GM19351 (cell line): Measurements from ENCODE around the gene PCNX3.

ENCODE experiments used
- ATAC-seq: cut with Tn5 transposase; IDR thresholded peaks from one replicate; pipeline ENCODE4 v1.9.1; 2021; ENCODE audit warnings: mild to moderate bottlenecking, moderate library complexity; ENCODE audit not compliant: unreplicated experiment

PCNX3 gene

DNA sequence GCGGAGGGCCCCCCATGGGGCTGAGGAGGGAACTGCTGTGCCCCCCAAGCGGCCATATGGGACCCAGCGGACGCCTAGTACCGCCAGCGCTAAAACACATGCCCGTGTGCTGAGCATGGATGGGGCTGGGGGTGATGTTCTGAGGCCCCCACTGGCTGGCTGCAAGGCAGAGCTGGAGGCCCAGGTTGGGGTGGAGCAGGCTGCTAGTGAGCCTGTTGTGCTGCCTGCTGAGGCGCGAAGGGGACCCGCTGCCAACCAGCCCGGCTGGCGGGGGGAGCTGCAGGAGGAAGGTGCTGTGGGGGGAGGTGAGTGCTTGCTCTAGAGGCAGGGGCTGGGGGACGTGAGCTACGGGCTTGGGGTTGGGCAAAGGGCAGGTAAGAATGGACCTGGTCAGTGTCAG lies 3.2 kb downstream of the PCNX3 start:
- ATAC-seq = no peak

GRCh38 chr11:65619281-65619928 lies 3.8 kb downstream of the PCNX3 start:
- no peak for ATAC-seq

DNA sequence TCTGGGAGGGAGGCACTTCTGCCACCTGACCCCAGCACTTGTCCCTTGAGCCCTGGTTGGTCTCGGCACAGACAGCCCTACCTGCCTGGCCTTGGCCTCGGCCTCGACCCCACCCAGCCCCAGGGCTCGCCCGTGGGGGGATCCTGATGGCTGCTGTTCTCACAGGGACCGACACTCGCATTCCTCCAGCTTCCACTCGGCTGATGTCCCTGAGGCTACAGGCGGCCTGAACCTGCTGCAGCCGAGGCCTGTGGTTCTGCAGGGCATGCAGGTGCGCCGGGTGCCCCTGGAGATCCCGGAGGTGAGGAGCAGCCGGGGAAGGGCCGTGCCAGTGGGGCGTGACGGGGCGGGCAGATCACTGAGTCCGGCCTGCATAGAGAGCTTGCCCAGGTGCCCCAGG lies 5.1 kb downstream of the PCNX3 start:
- no peak for ATAC-seq

- no peak for ATAC-seq
These were observed 5.9 kb downstream of the PCNX3 start for GRCh38 chr11:65621460-65621859.

DNA sequence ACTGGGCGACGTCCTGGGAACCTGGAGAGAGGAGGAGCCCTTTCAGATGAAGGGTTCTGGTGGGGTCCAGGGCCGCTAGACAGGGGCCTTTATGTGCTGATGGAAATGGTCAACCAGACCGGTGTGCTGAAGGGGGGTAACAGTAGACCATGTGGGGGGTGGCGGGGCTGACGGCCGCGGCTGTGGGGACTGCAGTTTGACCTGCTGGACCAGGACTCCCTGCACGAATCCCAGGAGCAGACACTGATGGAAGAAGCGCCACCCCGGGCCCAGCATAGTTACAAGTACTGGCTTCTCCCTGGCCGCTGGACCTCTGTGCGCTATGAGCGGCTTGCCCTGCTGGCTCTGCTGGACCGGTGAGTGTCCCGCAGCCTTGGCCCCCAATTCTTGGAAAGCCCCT lies 6.4 kb downstream of the PCNX3 start:
- no peak for ATAC-seq

DNA sequence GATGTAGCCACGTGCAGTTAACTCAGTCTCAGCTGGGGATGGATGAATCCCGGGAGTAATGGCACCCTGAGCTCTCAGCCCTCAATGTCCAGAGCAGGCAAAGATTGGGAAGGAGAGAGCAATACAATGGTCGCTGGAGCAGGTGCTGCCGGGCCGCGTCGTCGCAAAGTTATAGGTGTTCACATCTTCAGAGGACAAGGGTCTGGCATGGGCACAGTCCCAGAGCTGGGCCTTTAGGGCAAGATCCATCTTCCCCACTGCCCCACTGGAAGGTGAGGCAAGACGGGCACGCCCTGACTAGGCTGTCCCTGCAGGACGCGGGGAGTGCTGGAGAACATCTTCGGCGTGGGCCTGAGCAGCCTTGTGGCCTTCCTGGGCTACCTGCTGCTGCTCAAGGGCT lies 7.6 kb downstream of the PCNX3 start:
- ATAC-seq = no peak

GRCh38 chr11:65623852-65624616 lies 8.5 kb downstream of the PCNX3 start:
- no peak for ATAC-seq

DNA sequence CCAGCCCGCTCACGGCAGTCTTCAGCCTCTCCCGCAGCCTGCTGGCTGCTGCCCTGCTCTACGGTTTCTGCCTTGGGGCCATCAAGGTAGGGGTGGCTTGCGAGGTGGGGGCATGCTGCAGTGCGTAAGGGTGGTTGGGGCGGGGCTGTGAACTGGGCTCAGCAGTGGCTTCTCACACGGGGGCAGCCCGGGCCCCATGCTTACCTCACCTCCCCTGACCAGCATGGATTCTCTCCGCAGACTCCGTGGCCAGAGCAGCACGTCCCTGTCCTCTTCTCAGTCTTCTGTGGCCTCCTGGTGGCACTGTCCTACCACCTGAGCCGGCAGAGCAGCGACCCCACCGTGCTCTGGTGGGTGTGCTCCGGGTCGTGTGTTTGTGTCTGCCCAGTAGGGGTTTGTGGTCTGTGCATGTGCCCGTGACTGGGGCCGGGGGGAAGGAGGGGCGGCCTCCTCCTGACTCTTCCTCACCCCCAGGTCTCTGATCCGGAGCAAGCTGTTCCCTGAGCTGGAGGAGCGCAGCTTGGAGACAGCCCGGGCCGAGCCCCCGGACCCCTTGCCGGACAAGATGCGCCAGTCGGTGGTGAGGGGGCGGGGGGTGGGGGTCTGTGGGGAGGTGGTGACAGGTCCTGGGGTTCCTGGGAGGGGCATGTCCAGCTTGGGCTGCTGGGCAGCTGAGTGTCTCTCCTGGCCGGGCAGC lies 9.5 kb downstream of the PCNX3 start:
- no peak for ATAC-seq

- ATAC-seq = no peak
These were observed 10.2 kb downstream of the PCNX3 start for GRCh38 chr11:65625628-65626342.

- no peak for ATAC-seq
These were observed 11.6 kb downstream of the PCNX3 start for GRCh38 chr11:65627202-65627601.

- ATAC-seq = no peak
These were observed 14.0 kb downstream of the PCNX3 start for GRCh38 chr11:65629579-65629978.

DNA sequence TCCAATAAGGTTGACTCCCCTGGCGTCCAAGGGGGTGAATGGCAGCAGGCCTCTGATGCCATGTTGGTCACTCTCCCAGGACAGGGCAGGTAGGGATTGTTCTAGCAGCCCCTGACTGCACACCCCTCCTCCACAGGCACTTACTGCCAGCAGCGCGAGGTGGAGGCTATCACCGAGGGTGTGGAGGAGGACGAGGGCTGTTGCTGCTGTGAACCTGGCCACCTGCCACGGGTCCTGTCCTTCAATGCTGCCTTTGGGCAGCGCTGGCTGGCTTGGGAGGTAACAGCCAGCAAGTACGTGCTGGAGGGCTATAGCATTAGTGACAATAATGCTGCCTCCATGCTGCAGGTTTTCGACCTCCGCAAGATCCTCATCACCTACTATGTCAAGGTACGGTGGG lies 14.6 kb downstream of the PCNX3 start:
- no peak for ATAC-seq

DNA sequence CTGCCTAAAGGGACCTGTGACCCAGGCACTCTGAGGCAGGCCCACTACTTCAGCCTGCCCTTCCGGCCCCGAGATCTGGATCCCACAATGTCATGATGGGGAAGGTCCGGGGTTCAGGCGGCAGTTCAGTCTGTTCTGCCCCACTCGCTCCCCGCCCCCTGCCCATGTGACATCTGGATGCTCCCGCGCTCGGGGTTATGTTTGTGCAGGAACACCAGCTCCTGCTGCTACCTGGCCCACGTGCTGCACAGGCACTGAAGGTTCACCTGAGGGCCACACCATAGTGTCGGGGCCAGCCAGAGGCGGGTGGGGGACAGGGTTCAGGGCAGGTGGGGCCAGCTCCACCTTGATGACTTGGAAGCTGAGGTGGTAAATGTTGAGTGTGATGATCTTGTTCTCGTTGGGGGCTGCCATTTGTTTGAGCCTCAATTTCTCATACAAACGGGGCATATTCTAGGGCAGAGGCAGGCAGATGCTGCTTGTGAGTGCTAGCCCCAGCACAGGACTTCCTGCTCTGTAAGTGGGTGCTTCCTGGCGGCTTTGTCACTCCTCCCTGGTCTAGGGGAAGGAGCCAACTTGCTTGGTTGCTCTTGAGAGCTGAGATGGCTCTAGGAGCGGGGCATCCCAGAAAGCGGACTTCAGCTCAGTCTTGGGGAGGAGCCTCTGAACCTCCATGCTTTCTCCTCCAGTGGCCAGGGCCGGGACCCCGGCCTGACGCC lies 18.0 kb downstream of the PCNX3 start:
- no peak for ATAC-seq

DNA sequence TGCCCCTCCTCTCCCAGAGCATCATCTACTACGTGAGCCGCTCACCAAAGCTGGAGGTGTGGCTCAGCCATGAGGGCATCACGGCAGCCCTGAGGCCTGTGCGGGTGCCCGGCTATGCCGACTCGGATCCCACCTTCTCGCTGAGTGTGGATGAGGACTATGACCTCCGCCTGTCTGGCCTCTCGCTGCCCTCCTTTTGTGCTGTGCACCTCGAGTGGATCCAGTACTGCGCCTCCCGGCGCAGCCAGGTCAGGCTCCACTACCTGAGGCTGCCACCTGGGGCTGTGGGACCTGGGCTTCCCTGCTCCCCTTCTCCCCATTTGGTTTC lies 18.5 kb downstream of the PCNX3 start:
- no peak for ATAC-seq

DNA sequence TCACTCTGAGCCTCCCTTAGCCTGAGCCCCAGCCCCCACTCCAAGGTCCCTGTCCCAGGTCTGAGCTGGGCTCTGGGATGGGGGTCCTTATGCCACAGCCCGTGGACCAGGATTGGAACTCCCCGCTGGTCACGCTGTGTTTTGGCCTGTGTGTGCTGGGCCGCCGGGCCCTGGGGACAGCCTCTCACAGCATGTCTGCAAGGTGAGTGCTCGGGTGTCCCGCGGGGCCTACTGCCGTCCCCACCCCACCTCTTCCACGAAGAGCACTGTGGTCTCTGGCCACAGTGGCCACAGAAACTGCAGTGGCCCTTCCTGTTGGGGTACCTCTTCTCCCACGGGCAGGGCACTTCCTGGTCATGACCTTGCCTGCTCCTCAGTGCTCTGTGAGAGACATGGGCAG lies 18.9 kb downstream of the PCNX3 start:
- ATAC-seq = no peak

DNA sequence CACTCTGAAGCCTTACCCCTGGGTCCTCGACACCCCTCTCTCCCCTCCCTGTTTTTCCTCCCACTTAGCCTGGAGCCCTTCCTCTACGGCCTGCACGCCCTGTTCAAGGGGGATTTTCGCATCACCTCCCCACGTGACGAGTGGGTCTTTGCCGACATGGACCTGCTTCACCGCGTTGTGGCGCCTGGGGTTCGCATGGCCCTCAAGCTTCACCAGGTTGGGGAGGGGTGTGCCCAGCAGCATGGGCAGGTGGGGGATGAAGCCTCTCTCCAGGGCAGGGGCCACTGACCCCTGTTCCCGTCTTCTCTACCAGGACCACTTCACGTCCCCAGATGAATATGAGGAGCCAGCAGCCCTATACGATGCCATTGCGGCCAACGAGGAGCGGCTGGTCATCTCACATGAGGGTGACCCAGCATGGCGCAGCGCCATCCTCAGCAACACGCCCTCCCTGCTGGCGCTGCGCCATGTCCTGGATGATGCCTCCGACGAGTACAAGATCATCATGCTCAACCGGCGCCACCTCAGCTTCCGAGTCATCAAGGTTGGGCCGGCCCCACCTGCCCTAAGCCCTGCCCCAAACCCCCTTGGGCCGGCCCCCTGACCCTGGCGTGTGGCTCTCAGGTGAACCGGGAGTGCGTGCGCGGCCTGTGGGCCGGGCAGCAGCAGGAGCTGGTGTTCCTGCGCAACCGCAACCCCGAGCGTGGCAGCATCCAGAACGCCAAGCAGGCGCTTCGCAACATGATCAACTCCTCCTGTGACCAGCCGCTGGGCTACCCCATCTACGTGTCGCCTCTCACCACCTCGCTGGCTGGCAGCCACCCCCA lies 19.5 kb downstream of the PCNX3 start:
- no peak for ATAC-seq

DNA sequence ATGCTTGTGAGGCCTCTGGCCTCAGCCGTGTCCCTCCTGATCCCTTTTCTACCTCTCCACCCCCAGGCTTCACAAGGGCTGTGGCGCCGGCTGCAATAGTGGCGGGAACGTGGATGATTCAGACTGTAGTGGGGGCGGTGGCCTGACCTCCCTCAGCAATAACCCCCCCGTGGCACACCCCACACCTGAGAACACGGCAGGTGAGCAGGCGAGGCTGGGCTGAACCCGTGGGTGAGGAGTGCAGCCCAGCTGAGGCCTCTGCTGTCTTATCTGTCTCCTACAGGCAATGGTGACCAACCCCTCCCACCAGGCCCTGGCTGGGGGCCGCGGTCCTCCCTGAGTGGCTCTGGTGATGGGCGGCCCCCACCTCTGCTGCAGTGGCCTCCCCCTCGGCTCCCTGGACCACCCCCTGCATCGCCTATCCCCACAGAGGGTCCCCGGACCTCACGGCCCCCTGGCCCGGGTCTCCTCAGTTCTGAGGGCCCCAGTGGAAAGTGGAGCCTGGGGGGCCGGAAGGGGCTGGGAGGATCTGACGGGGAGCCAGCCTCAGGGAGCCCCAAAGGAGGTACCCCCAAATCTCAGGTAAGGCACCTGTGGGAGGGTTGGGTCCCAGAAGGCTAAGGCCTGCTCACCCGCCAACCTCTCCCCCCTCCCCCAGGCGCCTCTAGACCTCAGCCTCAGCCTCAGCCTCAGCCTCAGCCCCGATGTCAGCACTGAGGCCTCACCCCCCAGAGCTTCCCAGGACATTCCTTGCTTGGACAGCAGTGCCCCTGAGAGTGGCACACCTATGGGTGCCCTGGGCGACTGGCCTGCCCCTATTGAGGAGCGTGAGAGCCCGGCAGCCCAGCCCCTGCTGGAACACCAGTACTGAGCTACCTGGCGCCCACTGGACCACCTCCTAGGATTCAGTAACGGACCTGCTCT lies 20.8 kb downstream of the PCNX3 start:
- ATAC-seq = no peak

DNA sequence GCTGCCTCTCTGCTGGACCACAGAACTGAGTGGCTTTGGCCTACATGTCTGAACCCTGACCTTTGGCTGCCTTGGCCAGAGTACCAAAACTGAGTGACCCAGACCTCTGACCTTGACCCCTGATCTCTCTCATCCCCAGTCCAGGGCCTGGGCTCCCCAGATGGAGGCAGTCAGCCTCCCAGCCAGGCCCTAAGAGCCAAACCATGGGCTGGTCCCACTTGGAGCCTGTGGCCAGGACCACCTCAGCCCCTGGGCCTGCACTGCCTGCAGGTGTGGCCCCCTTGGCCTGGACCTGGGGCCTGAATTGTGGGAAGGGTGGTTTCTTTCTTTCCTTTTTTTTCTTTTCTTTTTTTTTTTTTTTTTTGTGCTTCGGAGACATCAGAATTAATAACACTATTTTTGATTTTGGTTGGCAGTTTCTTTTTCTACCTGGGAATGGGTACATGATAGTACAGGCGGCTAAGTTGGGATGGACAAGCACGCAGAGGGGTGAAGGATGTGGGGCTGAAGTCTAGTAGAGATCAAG lies 21.5 kb downstream of the PCNX3 start:
- no peak for ATAC-seq
